Neural cell (in vitro differentiated cells): ENCODE measurements around the gene AOAH. TPM values are rescaled to one million over a fixed set of nuclear protein-coding genes. Genes with fewer than 3 reads are reported as not detected.

Source experiments
- H2AFZ ChIP-seq: fragments of 200-600, 300-800 bp; sonication (generic), shearing (Covaris generic); 2 replicates; pipeline ENCODE4 v1.6.0; 2014; ENCODE audit warnings: low read depth, mild to moderate bottlenecking, antibody characterized with exemption, low read length, moderate library complexity
- H3F3A ChIP-seq: fragments of 200-600 bp; shearing (Covaris generic); 2 replicates; pipeline ENCODE4 v1.6.1; 2016; ENCODE audit warnings: mild to moderate bottlenecking, moderate library complexity, mixed read lengths, antibody characterized with exemption, low read length; ENCODE audit not compliant: insufficient read depth, poor library complexity, severe bottlenecking
- H3K27ac ChIP-seq: fragments of 200-600, 300-800 bp; sonication (generic), shearing (Covaris generic); 2 replicates; pipeline ENCODE4 v1.5.1; 2014; ENCODE audit warnings: mild to moderate bottlenecking, low read length, moderate library complexity
- H3K27me3 ChIP-seq: fragments of 300-800, 200-600 bp; sonication (generic), shearing (Covaris generic); 2 replicates; pipeline ENCODE4 v1.6.0; 2014; ENCODE audit warnings: mild to moderate bottlenecking, low read depth, low read length, moderate library complexity; ENCODE audit not compliant: insufficient read depth
- H3K36me3 ChIP-seq: fragments of 300-800, 200-600 bp; sonication (generic), shearing (Covaris generic); 2 replicates; pipeline ENCODE4 v1.5.1; 2014; ENCODE audit warnings: mild to moderate bottlenecking, antibody characterized with exemption, low read length, moderate library complexity; ENCODE audit not compliant: insufficient read depth
- H3K4me2 ChIP-seq: fragments of 300-800, 200-600 bp; sonication (generic), shearing (Covaris generic); 2 replicates; pipeline ENCODE4 v1.6.0; 2014; ENCODE audit warnings: mild to moderate bottlenecking, low read length
- H3K4me3 ChIP-seq: fragments of 300-800, 200-600 bp; sonication (generic), shearing (Covaris generic); 2 replicates; pipeline ENCODE4 v1.5.1; 2014; ENCODE audit warnings: mild to moderate bottlenecking, low read length, moderate library complexity
- H3K79me2 ChIP-seq: fragments of 200-600 bp; shearing (Covaris generic); replicated peaks from 2 replicates; pipeline ENCODE4 v1.6.0; 2014; ENCODE audit warnings: mild to moderate bottlenecking, low read length, moderate library complexity; ENCODE audit not compliant: insufficient read depth
- H3K9ac ChIP-seq: fragments of 300-800, 200-600 bp; sonication (generic), shearing (Covaris generic); 2 replicates; pipeline ENCODE4 v1.6.1; 2016; ENCODE audit warnings: mild to moderate bottlenecking, low read length, mixed read lengths
- H3K9me2 ChIP-seq: fragments of 200-600 bp; shearing (Covaris generic); 2 replicates; pipeline ENCODE4 v1.6.1; 2016; ENCODE audit warnings: mild to moderate bottlenecking, low read length, mixed read lengths; ENCODE audit not compliant: insufficient read depth
- H3K9me3 ChIP-seq: fragments of 200-600, 300-800 bp; sonication (generic), shearing (Covaris generic); 2 replicates; pipeline ENCODE4 v1.6.1; 2016; ENCODE audit warnings: mild to moderate bottlenecking, mixed run types, low read length, moderate library complexity, mixed read lengths
- H4K20me1 ChIP-seq: fragments of 200-600 bp; shearing (Covaris generic); 2 replicates; pipeline ENCODE4 v1.6.1; 2016; ENCODE audit warnings: mild to moderate bottlenecking, mixed run types; ENCODE audit not compliant: insufficient read depth
- EP300 ChIP-seq: fragments of 450-650 bp; conservative IDR thresholded peaks from 2 replicates; pipeline ENCODE4 v1.6.1; 2014; ENCODE audit warnings: antibody characterized with exemption, mild to moderate bottlenecking, moderate library complexity; ENCODE audit not compliant: poor library complexity, severe bottlenecking
- EZH2 ChIP-seq: fragments of 200-600, 300-800 bp; shearing (Covaris generic), sonication (generic); IDR thresholded peaks from 2 replicates; pipeline ENCODE4 v1.6.1; 2014; ENCODE audit warnings: antibody characterized with exemption, low read length, borderline replicate concordance, mild to moderate bottlenecking; ENCODE audit not compliant: insufficient read depth, poor library complexity, severe bottlenecking
- MXI1 ChIP-seq: fragments of 450-650 bp; conservative IDR thresholded peaks from 2 replicates; pipeline ENCODE4 v1.6.1; 2014; ENCODE audit warnings: antibody characterized with exemption, mild to moderate bottlenecking; ENCODE audit not compliant: poor library complexity, severe bottlenecking
- POLR2AphosphoS5 ChIP-seq: IDR thresholded peaks from 2 replicates; pipeline ENCODE4 v1.6.1; 2012
- RAD21 ChIP-seq: fragments of 450-650 bp; conservative IDR thresholded peaks from 2 replicates; pipeline ENCODE4 v1.6.1; 2014; ENCODE audit warnings: antibody characterized with exemption, mild to moderate bottlenecking, moderate library complexity
- SMC3 ChIP-seq: fragments of 450-650 bp; conservative IDR thresholded peaks from 2 replicates; pipeline ENCODE4 v1.6.1; 2014; ENCODE audit warnings: antibody characterized with exemption, mild to moderate bottlenecking, moderate library complexity; ENCODE audit not compliant: poor library complexity
- TAF1 ChIP-seq: IDR thresholded peaks from 2 replicates; pipeline ENCODE4 v1.6.1; 2012; ENCODE audit warnings: low read depth
- polyA plus RNA-seq: library from polyadenylated mRNA; depleted of rRNA; stranded (reverse); fragments of >200 nt; gene quantifications from 2 replicates; pipeline ENCODE4 v1.2.3, GENCODE V29; 2014
- TF ChIP-seq, protein P1 (sequence below): fragments of 450-650 bp; IDR thresholded peaks from 2 replicates; pipeline ENCODE4 v1.5.1; 2014; ENCODE audit warnings: antibody characterized with exemption, mild to moderate bottlenecking, moderate library complexity; ENCODE audit not compliant: poor library complexity, severe bottlenecking
- TF ChIP-seq, protein P2 (sequence below): IDR thresholded peaks from 2 replicates; pipeline ENCODE4 v1.6.1; 2012; ENCODE audit warnings: borderline replicate concordance

The AOAH gene
- polyA plus RNA-seq, 1 donor from 2014 or later: 4.3 TPM

DNA sequence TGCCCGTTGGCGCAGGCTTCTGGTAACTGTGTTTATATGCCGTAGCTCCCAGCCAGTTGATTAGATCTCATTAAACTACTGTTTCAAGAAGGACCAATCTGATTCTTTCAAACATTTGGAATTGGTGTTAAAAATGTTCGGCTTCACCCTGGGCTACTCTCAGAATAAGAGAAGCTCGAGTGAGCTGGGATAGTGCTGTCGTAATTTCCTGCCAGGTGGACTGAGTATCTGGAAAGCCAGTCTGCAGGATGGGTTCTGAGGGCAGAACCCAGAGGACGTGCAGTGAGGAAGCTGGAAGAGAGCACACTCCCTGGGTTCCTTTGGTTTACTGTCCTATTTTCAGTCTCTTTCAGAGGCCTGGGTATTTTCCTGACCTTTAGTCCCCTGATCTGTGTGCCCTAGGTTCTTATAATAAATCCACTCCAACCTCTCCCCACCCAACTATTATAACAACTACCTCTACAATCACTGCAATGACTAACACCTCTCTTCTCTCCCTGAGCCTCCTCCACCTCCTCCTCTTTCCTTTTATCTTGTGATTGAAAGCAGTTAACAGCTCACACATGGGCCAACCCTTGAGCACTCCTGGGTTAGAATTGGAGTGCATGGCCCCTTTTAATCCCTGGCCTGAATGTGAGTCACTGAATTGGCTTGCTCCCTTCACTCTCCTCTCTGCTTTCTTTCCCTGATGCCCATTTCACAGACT is 63.0 kb downstream of the AOAH start:
- no peak overlapping the region for H3K4me3 ChIP-seq
- TF ChIP-seq EP300: no peak
- no peak for TF ChIP-seq POLR2AphosphoS5
- no peak for TF ChIP-seq EZH2
- TF ChIP-seq, protein P1, sequence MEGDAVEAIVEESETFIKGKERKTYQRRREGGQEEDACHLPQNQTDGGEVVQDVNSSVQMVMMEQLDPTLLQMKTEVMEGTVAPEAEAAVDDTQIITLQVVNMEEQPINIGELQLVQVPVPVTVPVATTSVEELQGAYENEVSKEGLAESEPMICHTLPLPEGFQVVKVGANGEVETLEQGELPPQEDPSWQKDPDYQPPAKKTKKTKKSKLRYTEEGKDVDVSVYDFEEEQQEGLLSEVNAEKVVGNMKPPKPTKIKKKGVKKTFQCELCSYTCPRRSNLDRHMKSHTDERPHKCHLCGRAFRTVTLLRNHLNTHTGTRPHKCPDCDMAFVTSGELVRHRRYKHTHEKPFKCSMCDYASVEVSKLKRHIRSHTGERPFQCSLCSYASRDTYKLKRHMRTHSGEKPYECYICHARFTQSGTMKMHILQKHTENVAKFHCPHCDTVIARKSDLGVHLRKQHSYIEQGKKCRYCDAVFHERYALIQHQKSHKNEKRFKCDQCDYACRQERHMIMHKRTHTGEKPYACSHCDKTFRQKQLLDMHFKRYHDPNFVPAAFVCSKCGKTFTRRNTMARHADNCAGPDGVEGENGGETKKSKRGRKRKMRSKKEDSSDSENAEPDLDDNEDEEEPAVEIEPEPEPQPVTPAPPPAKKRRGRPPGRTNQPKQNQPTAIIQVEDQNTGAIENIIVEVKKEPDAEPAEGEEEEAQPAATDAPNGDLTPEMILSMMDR: no peak
- no peak for TF ChIP-seq RAD21
- TF ChIP-seq TAF1: no peak
- no peak for TF ChIP-seq MXI1
- TF ChIP-seq, protein P2, sequence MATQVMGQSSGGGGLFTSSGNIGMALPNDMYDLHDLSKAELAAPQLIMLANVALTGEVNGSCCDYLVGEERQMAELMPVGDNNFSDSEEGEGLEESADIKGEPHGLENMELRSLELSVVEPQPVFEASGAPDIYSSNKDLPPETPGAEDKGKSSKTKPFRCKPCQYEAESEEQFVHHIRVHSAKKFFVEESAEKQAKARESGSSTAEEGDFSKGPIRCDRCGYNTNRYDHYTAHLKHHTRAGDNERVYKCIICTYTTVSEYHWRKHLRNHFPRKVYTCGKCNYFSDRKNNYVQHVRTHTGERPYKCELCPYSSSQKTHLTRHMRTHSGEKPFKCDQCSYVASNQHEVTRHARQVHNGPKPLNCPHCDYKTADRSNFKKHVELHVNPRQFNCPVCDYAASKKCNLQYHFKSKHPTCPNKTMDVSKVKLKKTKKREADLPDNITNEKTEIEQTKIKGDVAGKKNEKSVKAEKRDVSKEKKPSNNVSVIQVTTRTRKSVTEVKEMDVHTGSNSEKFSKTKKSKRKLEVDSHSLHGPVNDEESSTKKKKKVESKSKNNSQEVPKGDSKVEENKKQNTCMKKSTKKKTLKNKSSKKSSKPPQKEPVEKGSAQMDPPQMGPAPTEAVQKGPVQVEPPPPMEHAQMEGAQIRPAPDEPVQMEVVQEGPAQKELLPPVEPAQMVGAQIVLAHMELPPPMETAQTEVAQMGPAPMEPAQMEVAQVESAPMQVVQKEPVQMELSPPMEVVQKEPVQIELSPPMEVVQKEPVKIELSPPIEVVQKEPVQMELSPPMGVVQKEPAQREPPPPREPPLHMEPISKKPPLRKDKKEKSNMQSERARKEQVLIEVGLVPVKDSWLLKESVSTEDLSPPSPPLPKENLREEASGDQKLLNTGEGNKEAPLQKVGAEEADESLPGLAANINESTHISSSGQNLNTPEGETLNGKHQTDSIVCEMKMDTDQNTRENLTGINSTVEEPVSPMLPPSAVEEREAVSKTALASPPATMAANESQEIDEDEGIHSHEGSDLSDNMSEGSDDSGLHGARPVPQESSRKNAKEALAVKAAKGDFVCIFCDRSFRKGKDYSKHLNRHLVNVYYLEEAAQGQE: no peak
- no peak for TF ChIP-seq SMC3

DNA sequence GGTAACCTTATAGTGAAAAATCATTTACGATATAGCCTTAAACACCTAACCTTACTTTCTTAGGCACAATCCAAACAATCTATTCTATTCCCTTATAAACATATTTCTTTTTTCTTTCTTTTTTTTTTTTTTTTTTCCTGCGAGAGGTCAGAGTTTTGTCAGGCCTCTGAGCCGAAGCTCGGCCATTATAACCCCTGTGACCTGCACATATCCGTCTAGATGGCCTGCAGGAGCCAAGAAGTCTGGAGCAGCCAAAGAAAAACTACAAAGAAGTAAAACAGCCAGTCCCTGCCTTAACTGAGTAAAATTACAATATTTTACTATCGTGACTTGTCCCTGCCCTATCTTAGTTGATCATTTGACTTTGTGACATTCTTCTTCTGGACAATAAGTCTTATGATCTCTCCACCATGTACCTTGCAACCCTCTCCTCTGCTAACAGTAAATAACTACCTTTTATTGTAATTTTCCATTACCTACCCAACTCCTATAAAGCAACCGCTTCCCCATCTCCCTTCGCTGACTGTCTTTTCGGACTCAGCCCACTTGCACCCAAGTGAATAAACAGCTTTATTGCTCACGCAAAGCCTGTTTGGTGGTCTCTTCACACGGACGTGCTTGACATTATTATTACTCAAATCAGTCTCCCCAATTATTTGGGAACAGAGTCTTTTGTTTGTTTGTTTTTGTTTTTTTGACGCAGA is 64.5 kb downstream of the AOAH start:
- no peak overlapping the region for H3K27ac ChIP-seq

More for the DNA sequence above, 63.0 kb downstream of the AOAH start:
- Histone ChIP-seq H3K36me3 (no peaks in the 10 kb centered on the region), H3K27ac (no peak overlapping the region), H4K20me1 (no peaks in the 10 kb centered on the region), H2AFZ (no peak overlapping the region), H3K27me3 (no peaks in the 10 kb centered on the region), H3K9ac (no peak overlapping the region), H3F3A (no peaks in the 10 kb centered on the region), H3K4me2 (no peak overlapping the region), H3K79me2 (no peaks in the 10 kb centered on the region), H3K9me2 (no peaks in the 10 kb centered on the region), H3K9me3 (no peaks in the 10 kb centered on the region)

More for the DNA sequence above, 64.5 kb downstream of the AOAH start:
- Histone ChIP-seq H3K79me2 (no peaks in the 10 kb centered on the region), H3K9me3 (no peaks in the 10 kb centered on the region), H3K4me3 (no peak overlapping the region), H3K4me2 (no peak overlapping the region), H3K27me3 (no peaks in the 10 kb centered on the region), H3K9ac (no peak overlapping the region), H4K20me1 (no peaks in the 10 kb centered on the region), H2AFZ (no peak overlapping the region), H3F3A (no peaks in the 10 kb centered on the region), H3K36me3 (no peaks in the 10 kb centered on the region), H3K9me2 (no peaks in the 10 kb centered on the region)
- TF ChIP-seq SMC3 (no peak), RAD21 (no peak), POLR2AphosphoS5 (no peak), MXI1 (no peak), TAF1 (no peak), EP300 (no peak), EZH2 (no peak)
- TF ChIP-seq, protein P1: no peak
- TF ChIP-seq, protein P2: no peak
